Stimulated activated naive CD8-positive, alpha-beta T cell treated with anti-CD3 and anti-CD28 coated beads, Interleukin-15, Interleukin-2, amounts not matched to agents 100 U/mL and 50 U/mL, for 24 hours (primary cell): ENCODE data around the gene INHA.

Experiments used
- ATAC-seq: fragments of 150-1000 bp; cut with Tn5 transposase; one replicate; pipeline ENCODE4 v1.10.0; 2021
- DNase-seq: peaks from one replicate; pipeline ENCODE4 v3.0.0; 2021

INHA gene

GRCh38 chr2:219611866-219612576 lies 39.9 kb downstream of the INHA start:
- no peak for DNase-seq
- ATAC-seq, result no peak

- ATAC-seq (no peak), DNase-seq (no peak)
These were observed 40.6 kb downstream of the INHA start for GRCh38 chr2:219612577-219613286.

- no peak for ATAC-seq
- DNase-seq, result no peak
These were observed 41.5 kb downstream of the INHA start for GRCh38 chr2:219613461-219614070.

GRCh38 chr2:219614076-219614860 lies 42.2 kb downstream of the INHA start:
- no peak for ATAC-seq
- no peak for DNase-seq

- DNase-seq, result no peak
- ATAC-seq, result no peak
These were observed 42.9 kb downstream of the INHA start for GRCh38 chr2:219615036-219615435.

- ATAC-seq, result no peak
- DNase-seq, result no peak
These were observed 43.8 kb downstream of the INHA start for GRCh38 chr2:219615894-219616293.

- ATAC-seq (no peak), DNase-seq (no peak)
These were observed 44.4 kb downstream of the INHA start for GRCh38 chr2:219616550-219616949.

GRCh38 chr2:219618733-219619122 lies 46.6 kb downstream of the INHA start:
- ATAC-seq, result no peak

GRCh38 chr2:219619235-219619634 lies 47.1 kb downstream of the INHA start:
- ATAC-seq (no peak), DNase-seq (no peak)

More at GRCh38 chr2:219618733-219619122, 46.6 kb downstream of the INHA start:
- no peak for DNase-seq

GRCh38 chr2:219620546-219620945 lies 48.4 kb downstream of the INHA start:
- ATAC-seq (no peak), DNase-seq (no peak)

GRCh38 chr2:219621935-219622334 lies 49.8 kb downstream of the INHA start:
- no peak for DNase-seq
- no peak for ATAC-seq

- ATAC-seq (no peak), DNase-seq (no peak)
These were observed 50.4 kb downstream of the INHA start for GRCh38 chr2:219622472-219622871.

- DNase-seq (no peak), ATAC-seq (no peak)
These were observed 52.5 kb downstream of the INHA start for GRCh38 chr2:219624565-219624964.

- no peak for DNase-seq
- no peak for ATAC-seq
These were observed 53.1 kb downstream of the INHA start for GRCh38 chr2:219625179-219625578.
